ENCODE results near the gene KIAA1755.

Gene KIAA1755

DNA sequence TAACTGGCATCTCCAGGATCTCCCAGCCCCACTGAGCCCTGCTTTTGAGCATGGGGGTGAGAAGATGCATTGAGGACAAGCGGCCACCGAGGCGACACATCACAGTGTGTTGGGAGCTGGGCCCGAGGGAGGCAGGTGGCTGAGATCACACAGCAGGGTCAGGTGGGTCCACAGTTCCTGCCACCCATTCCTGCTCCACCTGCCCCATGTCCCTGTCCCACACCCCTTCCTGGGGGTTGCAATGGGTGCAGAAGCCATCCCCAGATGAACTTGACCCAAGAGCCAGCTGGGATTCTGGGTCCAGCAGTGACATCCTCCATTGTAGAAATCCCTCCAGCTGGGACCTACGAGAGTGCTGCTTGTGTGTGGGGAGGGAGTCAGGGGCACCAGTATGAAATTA is 96.5 kb downstream of the KIAA1755 start:
- DNase-seq: no peak

GRCh38 chr20:38162878-38163875 is 97.4 kb downstream of the KIAA1755 start:
- no peak for DNase-seq

DNA sequence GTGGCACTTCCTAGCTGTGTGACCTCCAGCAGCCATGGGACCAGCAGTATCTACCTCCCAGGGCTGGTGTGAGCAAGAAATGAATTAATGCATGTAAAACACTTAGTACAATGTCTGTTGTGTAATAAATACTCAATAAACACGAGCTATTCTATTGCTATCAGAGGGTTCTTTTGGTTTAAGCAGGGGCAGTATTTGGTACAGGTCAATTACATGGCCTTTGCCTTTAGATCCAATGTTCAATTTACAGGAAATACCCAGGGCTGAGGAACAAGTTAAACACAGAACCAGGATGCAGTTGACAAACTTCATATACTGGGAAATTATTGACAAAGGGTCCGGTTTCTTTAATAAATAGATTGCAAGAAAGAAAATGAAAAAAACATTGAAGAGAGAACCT is 98.4 kb downstream of the KIAA1755 start:
- DNase-seq: no peak

GRCh38 chr20:38161412-38161774 is 99.1 kb downstream of the KIAA1755 start:
- DNase-seq: no peak

Data from NCI-H146 (cell line).